ENCODE data around the gene CNKSR3.

Gene CNKSR3

DNA sequence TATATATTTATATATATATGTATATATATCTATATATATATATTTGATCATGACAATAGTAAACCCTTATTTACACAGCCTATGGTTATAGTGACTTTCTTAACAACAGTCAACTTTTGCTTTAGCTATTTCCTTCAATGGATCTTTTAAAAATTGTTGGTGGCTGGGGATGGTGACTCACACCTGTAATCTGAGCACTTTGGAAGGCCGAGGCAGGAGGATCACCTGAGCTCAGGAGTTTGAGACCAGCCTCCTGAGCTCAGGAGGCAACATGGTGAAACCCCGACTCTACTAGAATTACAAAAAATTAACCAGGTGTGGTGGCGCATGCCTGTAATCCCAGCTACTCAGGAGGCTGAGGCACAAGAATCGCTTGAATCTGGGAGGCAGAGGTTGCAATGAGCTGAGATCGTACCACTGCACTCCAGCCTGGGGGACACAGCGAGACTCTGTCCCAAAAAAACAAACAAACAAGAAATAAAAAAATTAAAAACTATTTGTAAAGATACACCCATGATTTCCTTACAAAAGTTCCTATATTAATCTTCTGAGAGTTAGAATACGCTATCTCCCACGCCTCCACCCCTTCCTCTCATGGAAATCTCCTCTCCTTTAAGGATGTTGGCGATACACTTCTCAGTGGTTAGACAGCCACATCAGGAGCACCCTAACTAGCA lies 29.2 kb upstream of the CNKSR3 start:
- Histone ChIP-seq H3K4me3 (ENCODE audit: low read depth, low read length) (no peak overlapping the region), H3K4me1 (ENCODE audit: control insufficient read depth, insufficient read depth, low read length) (peaks cover 39% of the 10 kb centered on the region), H3K9ac (ENCODE audit: low read depth, low read length) (no peak overlapping the region), H3K36me3 (ENCODE audit: control insufficient read depth, insufficient read depth, low read length) (no peaks in the 10 kb centered on the region), H3K27me3 (ENCODE audit: control insufficient read depth, insufficient read depth, low read length) (peaks cover 17% of the 10 kb centered on the region), H3K9me3 (ENCODE audit: control insufficient read depth, insufficient read depth, low read length) (no peaks in the 10 kb centered on the region), H3K27ac (ENCODE audit: low read depth, low read length) (no peak overlapping the region)

DNA sequence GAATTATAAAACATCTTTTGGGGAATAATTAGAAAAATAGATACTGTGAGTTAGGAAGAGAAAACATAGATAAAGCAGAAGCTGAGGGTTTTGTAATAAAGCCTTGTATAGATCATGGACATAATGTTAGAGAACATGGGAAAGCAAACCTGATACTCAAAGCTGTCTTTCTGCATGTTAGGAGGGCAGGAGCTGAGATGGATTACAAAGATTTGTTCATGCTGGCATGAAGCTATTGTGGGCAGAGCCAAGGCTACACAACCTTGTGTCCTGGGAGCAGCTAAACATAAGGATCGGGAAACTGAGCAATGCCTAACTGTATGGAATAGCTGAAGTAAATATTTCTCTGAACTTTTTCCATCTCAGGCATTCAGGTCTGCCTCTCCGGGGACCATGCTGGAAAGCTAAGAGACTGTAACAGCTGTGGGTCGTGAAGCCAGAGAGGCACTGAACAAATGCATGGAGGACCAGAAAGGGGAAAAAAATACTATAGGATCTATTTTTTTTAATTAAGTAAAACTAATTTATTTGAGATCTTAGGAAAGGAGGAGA lies 28.2 kb upstream of the CNKSR3 start:
- H3K27ac ChIP-seq (ENCODE audit: low read depth, low read length) = no peak overlapping the region
- H3K4me1 ChIP-seq (ENCODE audit: control insufficient read depth, insufficient read depth, low read length) = peaks cover 38% of the 10 kb centered on the region
- H3K9ac ChIP-seq (ENCODE audit: low read depth, low read length) = no peak overlapping the region
- H3K27me3 ChIP-seq (ENCODE audit: control insufficient read depth, insufficient read depth, low read length) = peaks cover 8% of the 10 kb centered on the region
- no peak overlapping the region for H3K4me3 ChIP-seq (ENCODE audit: low read depth, low read length)
- H3K36me3 ChIP-seq (ENCODE audit: control insufficient read depth, insufficient read depth, low read length) = no peaks in the 10 kb centered on the region
- no peaks in the 10 kb centered on the region for H3K9me3 ChIP-seq (ENCODE audit: control insufficient read depth, insufficient read depth, low read length)

- H3K27me3 ChIP-seq (ENCODE audit: control insufficient read depth, insufficient read depth, low read length) = peaks cover 4% of the 10 kb centered on the region; the same call in 1 of the 2 replicates
- H3K36me3 ChIP-seq (ENCODE audit: control insufficient read depth, insufficient read depth, low read length) = no peaks in the 10 kb centered on the region
- H3K9ac ChIP-seq (ENCODE audit: low read depth, low read length) = no peak overlapping the region
- H3K27ac ChIP-seq (ENCODE audit: low read depth, low read length) = no peak overlapping the region
- no peaks in the 10 kb centered on the region for H3K9me3 ChIP-seq (ENCODE audit: control insufficient read depth, insufficient read depth, low read length)
- peaks cover 28% of the 10 kb centered on the region for H3K4me1 ChIP-seq (ENCODE audit: control insufficient read depth, insufficient read depth, low read length)
- H3K4me3 ChIP-seq (ENCODE audit: low read depth, low read length) = no peak overlapping the region
Observed at GRCh38 chr6:154537511-154538325, 27.2 kb upstream of the CNKSR3 start.

DNA sequence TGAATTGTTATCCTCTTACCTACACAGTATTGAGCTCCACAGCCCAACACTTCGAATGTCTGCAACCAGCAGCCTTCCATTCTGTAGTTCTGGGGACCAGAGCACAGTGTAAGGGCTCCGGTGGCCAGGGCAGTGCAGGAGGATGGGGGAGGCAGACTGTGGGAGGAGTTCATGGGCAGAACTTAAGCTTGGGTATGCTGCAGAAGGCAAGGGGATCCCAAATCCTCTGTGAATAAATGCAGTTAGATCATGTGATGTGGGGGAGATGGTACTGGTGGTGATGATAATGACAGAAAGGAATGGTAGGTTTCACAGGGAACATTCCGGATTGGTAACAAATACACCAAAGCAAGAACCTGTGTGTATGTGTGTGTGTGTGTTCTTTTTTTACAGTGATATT lies 26.5 kb upstream of the CNKSR3 start:
- Histone ChIP-seq H3K9ac (ENCODE audit: low read depth, low read length) (no peak overlapping the region), H3K4me1 (ENCODE audit: control insufficient read depth, insufficient read depth, low read length) (peaks cover 21% of the 10 kb centered on the region), H3K4me3 (ENCODE audit: low read depth, low read length) (no peak overlapping the region), H3K9me3 (ENCODE audit: control insufficient read depth, insufficient read depth, low read length) (no peaks in the 10 kb centered on the region), H3K27ac (ENCODE audit: low read depth, low read length) (no peak overlapping the region), H3K27me3 (ENCODE audit: control insufficient read depth, insufficient read depth, low read length) (peaks cover 4% of the 10 kb centered on the region; the same call in 1 of the 2 replicates), H3K36me3 (ENCODE audit: control insufficient read depth, insufficient read depth, low read length) (no peaks in the 10 kb centered on the region)

DNA sequence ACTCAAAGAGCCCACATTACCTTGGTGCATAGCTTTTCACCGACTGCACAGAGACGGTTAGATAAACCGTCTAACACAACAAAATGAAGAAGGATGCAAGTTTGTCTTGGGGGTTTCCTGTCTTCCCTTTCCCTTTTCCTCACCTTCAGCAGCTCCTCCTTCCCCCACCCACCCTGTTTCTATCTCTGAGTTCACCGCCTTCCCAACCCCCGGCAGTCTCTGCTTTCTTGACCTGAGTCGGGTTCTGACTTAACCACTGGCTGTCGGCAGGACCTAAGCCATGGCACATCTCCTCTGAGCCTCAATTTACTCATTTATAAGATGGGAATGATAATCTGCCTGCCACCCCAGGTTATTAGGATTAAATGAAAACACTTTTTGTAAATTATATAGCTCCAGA lies 25.8 kb upstream of the CNKSR3 start:
- Histone ChIP-seq H3K36me3 (ENCODE audit: control insufficient read depth, insufficient read depth, low read length) (no peaks in the 10 kb centered on the region), H3K4me1 (ENCODE audit: control insufficient read depth, insufficient read depth, low read length) (peaks cover 19% of the 10 kb centered on the region), H3K4me3 (ENCODE audit: low read depth, low read length) (no peak overlapping the region), H3K9me3 (ENCODE audit: control insufficient read depth, insufficient read depth, low read length) (no peaks in the 10 kb centered on the region), H3K9ac (ENCODE audit: low read depth, low read length) (no peak overlapping the region), H3K27ac (ENCODE audit: low read depth, low read length) (no peak overlapping the region), H3K27me3 (ENCODE audit: control insufficient read depth, insufficient read depth, low read length) (peaks cover under 1% of the 10 kb centered on the region; the same call in 1 of the 2 replicates)

GRCh38 chr6:154535851-154536250 lies 25.4 kb upstream of the CNKSR3 start:
- Histone ChIP-seq H3K27ac (ENCODE audit: low read depth, low read length) (no peak overlapping the region), H3K4me1 (ENCODE audit: control insufficient read depth, insufficient read depth, low read length) (peaks cover 19% of the 10 kb centered on the region), H3K36me3 (ENCODE audit: control insufficient read depth, insufficient read depth, low read length) (no peaks in the 10 kb centered on the region), H3K9me3 (ENCODE audit: control insufficient read depth, insufficient read depth, low read length) (no peaks in the 10 kb centered on the region), H3K27me3 (ENCODE audit: control insufficient read depth, insufficient read depth, low read length) (no peaks in the 10 kb centered on the region; the same call in 1 of the 2 replicates), H3K9ac (ENCODE audit: low read depth, low read length) (no peak overlapping the region), H3K4me3 (ENCODE audit: low read depth, low read length) (no peak overlapping the region)

DNA sequence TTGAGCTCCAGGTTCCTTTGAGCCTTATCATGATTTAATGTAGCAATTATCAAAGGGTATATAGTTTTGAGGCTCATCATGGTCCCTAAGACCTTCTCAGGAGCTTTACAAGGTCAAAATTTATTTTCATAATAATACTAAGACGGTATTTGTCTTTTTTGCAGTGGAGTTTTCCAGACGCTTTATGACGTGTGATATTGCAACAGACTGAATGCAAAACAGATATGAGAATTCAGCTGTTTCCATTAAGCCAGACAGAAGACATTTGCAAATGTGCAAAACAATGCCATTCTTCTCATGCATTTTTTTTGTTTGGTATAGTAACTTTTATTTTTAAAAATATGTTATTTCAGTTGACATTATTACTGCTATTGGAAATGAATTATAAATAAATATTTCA lies 24.7 kb upstream of the CNKSR3 start:
- H3K4me3 ChIP-seq (ENCODE audit: low read depth, low read length) = no peak overlapping the region
- no peaks in the 10 kb centered on the region for H3K9me3 ChIP-seq (ENCODE audit: control insufficient read depth, insufficient read depth, low read length)
- no peak overlapping the region for H3K27ac ChIP-seq (ENCODE audit: low read depth, low read length)

DNA sequence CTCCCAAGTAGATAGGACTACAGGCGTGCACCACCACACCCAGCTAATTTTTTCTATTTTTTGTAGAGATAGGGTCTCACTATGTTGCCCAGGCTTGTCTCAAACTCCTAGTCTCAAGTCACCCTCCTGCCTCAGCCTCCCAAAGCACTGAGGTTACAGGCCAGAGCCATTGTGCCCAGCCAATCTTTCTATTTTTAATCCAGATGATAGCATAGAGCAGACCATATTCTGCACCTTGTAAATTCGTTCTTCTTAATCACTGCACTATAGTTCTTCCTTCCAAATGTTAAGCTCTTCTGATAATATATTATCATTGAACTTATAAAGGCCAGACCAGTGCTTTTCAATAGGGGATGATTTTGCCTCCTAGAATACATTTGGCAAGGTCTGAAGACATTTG lies 24.0 kb upstream of the CNKSR3 start:
- Histone ChIP-seq H3K4me1 (ENCODE audit: control insufficient read depth, insufficient read depth, low read length) (peaks cover 19% of the 10 kb centered on the region), H3K9me3 (ENCODE audit: control insufficient read depth, insufficient read depth, low read length) (no peaks in the 10 kb centered on the region), H3K27me3 (ENCODE audit: control insufficient read depth, insufficient read depth, low read length) (no peaks in the 10 kb centered on the region), H3K4me3 (ENCODE audit: low read depth, low read length) (no peak overlapping the region), H3K9ac (ENCODE audit: low read depth, low read length) (no peak overlapping the region), H3K36me3 (ENCODE audit: control insufficient read depth, insufficient read depth, low read length) (no peaks in the 10 kb centered on the region), H3K27ac (ENCODE audit: low read depth, low read length) (no peak overlapping the region)

More for the DNA sequence above, 24.7 kb upstream of the CNKSR3 start:
- Histone ChIP-seq H3K36me3 (ENCODE audit: control insufficient read depth, insufficient read depth, low read length) (no peaks in the 10 kb centered on the region), H3K4me1 (ENCODE audit: control insufficient read depth, insufficient read depth, low read length) (peaks cover 19% of the 10 kb centered on the region), H3K9ac (ENCODE audit: low read depth, low read length) (no peak overlapping the region), H3K27me3 (ENCODE audit: control insufficient read depth, insufficient read depth, low read length) (no peaks in the 10 kb centered on the region; the same call in 1 of the 2 replicates)

DNA sequence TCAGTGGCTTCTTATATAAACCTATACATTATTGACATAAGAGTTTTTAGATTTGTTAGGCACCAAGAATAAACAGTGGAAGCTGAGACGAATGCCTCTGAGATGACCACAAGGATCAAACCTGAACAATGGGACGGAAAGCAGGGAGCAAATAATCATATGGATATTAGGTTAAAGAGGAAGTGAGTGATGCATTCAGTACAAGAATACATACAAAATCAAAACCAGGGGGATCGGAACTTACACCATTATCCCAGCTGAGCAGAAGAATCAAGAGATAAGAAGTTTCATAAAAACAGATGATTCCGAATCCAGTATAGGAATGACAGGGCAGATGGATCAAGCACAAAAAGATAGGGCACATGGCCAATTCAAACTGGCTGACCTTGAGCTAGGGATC lies 21.9 kb upstream of the CNKSR3 start:
- H3K9me3 ChIP-seq (ENCODE audit: control insufficient read depth, insufficient read depth, low read length) = no peaks in the 10 kb centered on the region

DNA sequence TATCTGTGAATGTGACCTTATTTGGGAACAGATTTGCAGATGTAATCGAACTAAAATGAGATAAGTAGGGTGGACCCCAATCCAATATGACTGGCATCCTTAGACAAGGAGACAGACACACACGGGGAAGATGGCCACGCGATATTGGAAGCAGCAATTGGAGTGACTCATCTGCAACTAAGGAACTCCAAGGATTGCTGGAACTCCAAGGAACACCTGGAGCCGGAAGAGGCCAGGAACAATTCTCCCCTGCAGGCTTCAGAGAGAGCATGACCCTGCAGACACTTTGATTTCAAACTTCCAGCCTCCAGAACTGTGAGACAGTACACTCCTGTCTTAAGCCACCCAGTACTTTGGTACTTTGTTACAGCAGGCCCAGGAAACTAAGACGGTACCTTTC lies 19.5 kb upstream of the CNKSR3 start:
- Histone ChIP-seq H3K9me3 (ENCODE audit: control insufficient read depth, insufficient read depth, low read length) (no peaks in the 10 kb centered on the region), H3K4me1 (ENCODE audit: control insufficient read depth, insufficient read depth, low read length) (no peaks in the 10 kb centered on the region), H3K27ac (ENCODE audit: low read depth, low read length) (no peak overlapping the region), H3K36me3 (ENCODE audit: control insufficient read depth, insufficient read depth, low read length) (no peaks in the 10 kb centered on the region), H3K27me3 (ENCODE audit: control insufficient read depth, insufficient read depth, low read length) (no peaks in the 10 kb centered on the region), H3K4me3 (ENCODE audit: low read depth, low read length) (no peak overlapping the region), H3K9ac (ENCODE audit: low read depth, low read length) (no peak overlapping the region)

More for the DNA sequence above, 21.9 kb upstream of the CNKSR3 start:
- H3K4me1 ChIP-seq (ENCODE audit: control insufficient read depth, insufficient read depth, low read length) = peaks cover 9% of the 10 kb centered on the region
- no peak overlapping the region for H3K9ac ChIP-seq (ENCODE audit: low read depth, low read length)
- H3K36me3 ChIP-seq (ENCODE audit: control insufficient read depth, insufficient read depth, low read length) = no peaks in the 10 kb centered on the region
- H3K27me3 ChIP-seq (ENCODE audit: control insufficient read depth, insufficient read depth, low read length) = no peaks in the 10 kb centered on the region
- H3K4me3 ChIP-seq (ENCODE audit: low read depth, low read length) = no peak overlapping the region
- no peak overlapping the region for H3K27ac ChIP-seq (ENCODE audit: low read depth, low read length)
